ENCODE measurements around the gene FREM1.

FREM1 gene

DNA sequence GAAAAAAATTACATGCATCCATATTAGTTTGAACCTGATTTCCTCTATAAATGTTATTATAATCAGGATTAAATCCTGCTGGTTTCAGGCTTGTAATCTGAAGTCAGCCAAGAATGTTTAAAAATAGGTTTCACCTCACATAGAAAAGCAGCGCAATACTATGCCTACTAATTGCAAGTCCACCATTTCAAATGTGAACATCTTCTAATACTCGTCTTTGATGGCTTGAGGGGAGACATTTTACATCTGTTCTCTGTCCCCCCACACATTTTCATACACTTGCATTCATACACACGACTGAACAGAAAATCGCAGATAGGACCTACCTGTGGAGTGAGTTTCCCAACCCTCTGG, 41.8 kb downstream of the FREM1 start:
- no peak for DNase-seq (ENCODE audit: extremely low spot score)
- TF ChIP-seq CTCF (IDR thresholded peaks at IDR 0.05; ENCODE audit: control extremely low read depth, extremely low read depth, low read depth, missing control alignments), result no peak
- CTCF ChIA-PET, result no interaction called here
- POLR2A ChIA-PET, result no interaction called here

DNA sequence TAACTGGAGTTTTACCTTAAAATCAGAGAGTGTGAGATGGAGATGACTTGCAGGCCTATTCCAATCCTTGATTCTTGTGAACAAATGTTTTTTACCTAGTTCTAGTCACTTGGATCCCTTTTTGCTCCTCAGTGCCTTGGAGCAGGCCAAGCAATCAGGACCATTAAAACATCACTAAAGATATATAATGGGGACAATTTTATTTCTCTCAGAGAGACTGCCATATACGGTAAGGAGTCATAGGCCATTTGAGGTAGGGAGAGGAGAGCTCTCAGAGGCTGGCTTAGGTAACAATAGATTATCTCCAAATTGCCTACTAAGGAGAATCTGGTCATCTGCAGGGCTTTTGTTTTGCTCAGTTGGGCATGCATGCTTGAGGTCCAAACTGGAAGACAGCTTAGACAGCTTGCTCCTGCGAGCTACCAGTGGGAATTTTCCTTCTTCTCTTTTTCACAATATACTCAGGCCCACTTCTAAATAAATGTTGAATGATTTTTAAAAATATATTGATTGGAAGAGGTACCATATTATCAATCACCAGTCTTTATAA, 44.0 kb downstream of the FREM1 start:
- DNase-seq (ENCODE audit: extremely low spot score), result no peak
- no peak for TF ChIP-seq CTCF (IDR thresholded peaks at IDR 0.05; ENCODE audit: control extremely low read depth, extremely low read depth, low read depth, missing control alignments)
- POLR2A ChIA-PET, result no interaction called here

DNA sequence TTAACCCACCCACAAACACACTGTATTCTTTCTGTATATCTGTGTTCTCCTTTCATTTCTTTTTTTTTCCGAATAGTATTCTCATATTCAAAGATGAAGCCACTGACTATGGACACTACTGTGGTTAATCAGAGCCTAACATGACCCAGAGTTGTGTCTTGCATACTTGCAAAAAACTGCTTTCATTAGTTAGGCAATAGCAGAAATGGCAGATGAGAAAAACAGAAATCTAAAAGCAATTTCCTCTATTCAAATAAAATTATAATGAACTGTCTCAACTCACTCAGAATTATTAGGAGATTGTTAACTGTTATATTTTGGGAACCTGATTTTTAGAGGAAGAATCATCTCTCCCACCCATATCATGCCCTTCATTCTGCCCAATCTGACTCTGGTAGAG, 45.9 kb downstream of the FREM1 start:
- POLR2A ChIA-PET, result no interaction called here
- no peak for TF ChIP-seq CTCF (IDR thresholded peaks at IDR 0.05; ENCODE audit: control extremely low read depth, extremely low read depth, low read depth, missing control alignments)
- no peak for DNase-seq (ENCODE audit: extremely low spot score)
- CTCF ChIA-PET, result no interaction called here

More for the DNA sequence above, 44.0 kb downstream of the FREM1 start:
- CTCF ChIA-PET, result no interaction called here

GRCh38 chr9:14863402-14863801, 46.8 kb downstream of the FREM1 start:
- ChIA-PET POLR2A (no interaction called here), CTCF (interaction anchor here (1.5 kb wide), 1 partner anchor 11 kb away, joined by 4 read pairs; no protein-coding TSS in a partner anchor)
- no peak for TF ChIP-seq CTCF (IDR thresholded peaks at IDR 0.05; ENCODE audit: control extremely low read depth, extremely low read depth, low read depth, missing control alignments)
- DNase-seq (ENCODE audit: extremely low spot score), result no peak

DNA sequence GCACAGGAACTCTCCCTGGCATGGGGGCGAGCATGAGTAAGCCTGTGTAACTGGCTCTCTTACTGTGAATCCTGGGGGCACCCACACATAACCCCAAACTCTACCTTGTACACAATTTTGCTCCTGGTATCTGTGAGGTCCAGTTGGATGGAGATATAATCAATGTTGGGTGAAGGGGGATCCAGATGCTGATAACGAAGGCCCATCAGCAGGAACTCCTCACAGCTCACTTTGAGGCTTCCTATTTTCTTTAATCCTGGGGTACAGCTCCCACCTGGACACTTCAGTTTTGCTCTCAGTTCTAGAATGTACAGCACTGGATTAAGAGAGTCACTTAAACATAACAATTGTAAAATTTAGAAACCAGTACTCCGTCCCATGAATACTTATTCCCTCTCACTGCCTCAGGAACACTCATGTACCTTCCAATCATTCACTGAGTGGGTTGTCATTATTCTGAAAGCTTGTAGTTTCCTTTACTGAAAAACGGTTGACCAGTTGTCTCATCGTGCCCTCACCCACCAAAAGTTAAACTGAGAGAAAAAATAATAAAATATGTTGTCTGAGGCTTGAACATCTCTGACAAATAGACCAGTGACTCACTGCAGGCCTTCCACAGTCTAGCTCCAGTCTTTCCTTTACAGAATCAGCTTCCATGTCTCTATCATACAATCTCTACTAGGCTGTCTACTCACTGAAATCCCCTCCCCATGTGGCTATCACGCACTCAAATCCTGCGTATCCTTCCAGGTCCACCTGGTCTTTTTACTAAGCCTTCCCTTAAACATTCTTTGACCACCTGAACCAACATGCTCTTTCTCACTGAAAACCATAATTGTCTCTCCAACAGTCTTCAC, 52.6 kb downstream of the FREM1 start:
- no peak for TF ChIP-seq CTCF (IDR thresholded peaks at IDR 0.05; ENCODE audit: control extremely low read depth, extremely low read depth, low read depth, missing control alignments)
- POLR2A ChIA-PET, result no interaction called here
- CTCF ChIA-PET, result interaction anchor here (3.2 kb wide), 1 partner anchor 11 kb away, joined by 8 read pairs; no protein-coding TSS in a partner anchor
- DNase-seq (ENCODE audit: extremely low spot score), result no peak

DNA sequence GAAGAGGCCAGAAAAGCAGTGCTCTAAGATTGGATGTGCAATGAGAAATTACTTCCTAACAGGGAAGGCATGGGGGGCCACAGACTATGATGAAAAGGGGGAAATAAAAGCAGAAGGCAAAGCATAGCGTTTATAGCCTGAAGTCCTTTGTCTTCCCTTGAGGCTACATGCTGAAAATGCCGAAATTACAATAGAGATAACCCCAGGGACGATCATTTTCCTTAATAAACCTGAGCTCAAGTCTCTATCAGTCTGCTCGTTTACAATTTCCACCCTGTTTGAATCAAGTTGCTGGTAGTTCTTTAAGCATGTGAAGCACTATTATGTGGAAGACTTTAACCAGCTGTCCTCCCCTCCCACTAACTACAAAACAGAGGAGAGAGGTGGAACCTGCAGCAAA, 60.4 kb downstream of the FREM1 start:
- ChIA-PET CTCF (no interaction called here), POLR2A (no interaction called here)
- DNase-seq (ENCODE audit: extremely low spot score), result no peak
- no peak for TF ChIP-seq CTCF (IDR thresholded peaks at IDR 0.05; ENCODE audit: control extremely low read depth, extremely low read depth, low read depth, missing control alignments)
